ENCODE data around the gene ARFGAP2.

- TF ChIP-seq CTCF (conservative IDR thresholded peaks at IDR 0.05; ENCODE audit: low read depth, low read length) (no peak), EZH2 (IDR thresholded peaks at IDR 0.05; ENCODE audit: low read length, unreplicated experiment) (no peak)
Observed at GRCh38 chr11:47149782-47150181, 26.9 kb downstream of the ARFGAP2 start.
